GM13976 (cell line): Measurements from ENCODE around the gene MTA2.

Source experiments
- DNase-seq: peaks from one replicate; pipeline ENCODE4 v3.0.0; 2012; ENCODE audit warnings: low spot score
- in situ Hi-C: fragments of 300-500 bp; cut with MboI; formaldehyde crosslinking; loops from one replicate; pipeline ENCODE4 v1.12.0; 2022; ENCODE audit warnings: low sequenced_read_pairs, mixed read lengths, inconsistent platforms; ENCODE audit not compliant: unreplicated experiment
- TF ChIP-seq, protein P1 (sequence below): IDR thresholded peaks from 2 replicates; pipeline ENCODE4 v1.5.1; 2012; ENCODE audit warnings: borderline replicate concordance, mild to moderate bottlenecking; ENCODE audit not compliant: insufficient read depth; ENCODE audit errors: extremely low read depth, missing control alignments, control extremely low read depth

MTA2 gene

DNA sequence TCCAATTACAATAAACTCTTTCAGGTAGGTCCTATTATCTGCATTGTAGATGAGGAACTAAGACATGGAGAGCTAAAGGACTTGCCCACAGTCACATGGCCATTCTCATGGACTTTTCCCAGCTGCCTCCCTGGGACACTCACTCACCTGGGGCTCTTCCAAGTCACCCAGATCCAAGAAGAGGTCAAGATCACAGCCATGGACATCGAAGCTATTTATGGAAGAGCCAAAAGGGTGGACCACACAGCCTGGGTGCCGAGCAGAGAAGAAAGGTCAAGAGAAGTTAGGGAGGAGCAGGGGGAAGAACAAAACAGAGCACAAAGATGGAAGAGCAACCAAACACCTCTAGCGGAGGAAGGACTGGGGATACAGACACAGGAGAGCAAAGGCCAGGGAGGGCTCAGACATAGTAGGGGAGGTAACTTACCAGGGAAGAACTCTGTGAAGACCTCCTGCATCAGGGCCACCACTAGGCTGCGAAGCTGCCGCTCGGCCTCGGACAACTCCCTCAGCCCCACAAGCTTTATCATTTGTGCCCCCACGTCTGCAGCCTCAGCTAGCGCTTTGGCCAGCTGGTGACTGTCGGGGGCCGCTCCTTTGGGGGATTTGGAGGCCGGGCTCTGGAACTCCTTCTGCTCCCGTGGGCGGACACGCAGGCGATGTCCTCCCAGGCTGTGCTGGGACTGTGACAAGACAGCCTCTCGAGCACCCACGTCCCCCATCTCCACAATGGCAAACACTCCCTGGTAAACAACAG, 20.5 kb downstream of the MTA2 start:
- no peak for DNase-seq
- TF ChIP-seq, protein P1, sequence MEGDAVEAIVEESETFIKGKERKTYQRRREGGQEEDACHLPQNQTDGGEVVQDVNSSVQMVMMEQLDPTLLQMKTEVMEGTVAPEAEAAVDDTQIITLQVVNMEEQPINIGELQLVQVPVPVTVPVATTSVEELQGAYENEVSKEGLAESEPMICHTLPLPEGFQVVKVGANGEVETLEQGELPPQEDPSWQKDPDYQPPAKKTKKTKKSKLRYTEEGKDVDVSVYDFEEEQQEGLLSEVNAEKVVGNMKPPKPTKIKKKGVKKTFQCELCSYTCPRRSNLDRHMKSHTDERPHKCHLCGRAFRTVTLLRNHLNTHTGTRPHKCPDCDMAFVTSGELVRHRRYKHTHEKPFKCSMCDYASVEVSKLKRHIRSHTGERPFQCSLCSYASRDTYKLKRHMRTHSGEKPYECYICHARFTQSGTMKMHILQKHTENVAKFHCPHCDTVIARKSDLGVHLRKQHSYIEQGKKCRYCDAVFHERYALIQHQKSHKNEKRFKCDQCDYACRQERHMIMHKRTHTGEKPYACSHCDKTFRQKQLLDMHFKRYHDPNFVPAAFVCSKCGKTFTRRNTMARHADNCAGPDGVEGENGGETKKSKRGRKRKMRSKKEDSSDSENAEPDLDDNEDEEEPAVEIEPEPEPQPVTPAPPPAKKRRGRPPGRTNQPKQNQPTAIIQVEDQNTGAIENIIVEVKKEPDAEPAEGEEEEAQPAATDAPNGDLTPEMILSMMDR, result no peak
- in situ Hi-C loops, result no loop called here

DNA sequence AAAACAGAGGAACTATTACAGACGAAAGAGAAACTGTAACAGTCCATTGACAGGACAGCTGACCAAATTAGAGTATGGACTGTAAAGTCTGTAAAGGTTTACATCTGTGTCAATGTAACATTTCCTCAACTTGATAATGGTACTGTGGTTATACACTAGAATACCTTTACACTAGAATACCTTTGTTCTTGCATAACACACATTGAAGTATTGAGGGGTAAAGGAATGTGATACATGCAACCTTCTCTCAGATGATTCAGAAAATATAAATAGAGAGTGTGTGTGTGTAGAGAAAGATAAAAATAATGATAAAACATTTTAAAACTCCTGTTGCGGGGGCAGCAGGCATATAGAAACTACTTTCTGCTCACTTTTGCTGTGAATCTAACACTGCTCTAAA, 22.4 kb downstream of the MTA2 start:
- in situ Hi-C loops, result no loop called here
- TF ChIP-seq, protein P1, result no peak
- DNase-seq, result no peak

DNA sequence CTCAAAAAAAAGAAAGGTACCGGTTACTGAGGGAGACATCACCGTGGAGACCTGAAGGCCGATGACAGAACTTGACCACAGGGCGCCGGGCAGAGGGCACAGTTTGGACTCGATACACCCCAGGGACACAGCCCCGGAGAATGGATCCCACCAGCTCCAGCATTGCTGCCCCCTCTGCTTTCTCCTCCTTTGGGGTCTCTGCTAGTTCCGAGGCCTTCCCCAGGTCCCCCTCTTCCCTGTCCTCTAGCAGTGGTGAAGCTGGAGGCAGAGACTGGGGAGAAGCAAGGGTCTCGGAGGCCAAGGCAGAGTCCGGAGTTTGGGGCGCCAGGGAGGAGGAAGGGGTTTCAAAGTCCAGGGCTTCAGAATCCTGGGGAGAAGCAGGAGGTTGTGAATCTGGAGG, 23.1 kb downstream of the MTA2 start:
- TF ChIP-seq, protein P1, result no peak
- DNase-seq, result no peak
- in situ Hi-C loops, result no loop called here

DNA sequence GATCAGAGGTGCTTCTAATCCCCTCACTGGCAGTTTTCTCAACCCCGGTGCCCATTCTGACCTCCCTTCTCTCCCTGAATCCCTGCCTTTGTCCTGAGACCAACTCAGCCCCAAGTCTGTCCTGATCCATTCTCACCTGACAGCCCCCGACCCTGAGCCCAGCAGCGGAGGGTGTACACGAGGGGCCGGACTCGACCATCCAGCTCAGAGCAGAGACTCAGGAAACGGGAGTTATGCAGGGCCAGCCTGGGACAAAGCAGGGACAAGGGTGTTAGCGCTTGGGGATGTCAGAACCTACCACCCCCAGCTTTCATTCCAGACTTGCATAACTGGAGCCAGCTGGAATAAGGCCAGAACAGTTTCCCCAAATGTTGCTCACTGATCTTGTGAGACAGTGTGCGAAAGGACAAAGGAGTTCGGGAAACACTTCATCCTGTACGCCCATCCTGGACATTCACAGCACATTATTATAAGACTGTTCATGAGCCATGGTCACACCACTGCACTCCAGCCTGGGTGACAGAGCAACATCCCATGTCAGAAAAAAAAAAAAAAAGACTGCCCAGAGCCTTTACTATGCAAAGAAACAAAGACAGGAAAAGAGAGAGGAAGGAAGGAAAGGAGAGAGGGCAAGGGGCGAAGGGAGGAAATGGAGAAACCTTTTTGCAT, 24.5 kb downstream of the MTA2 start:
- TF ChIP-seq, protein P1, result no peak
- in situ Hi-C loops, result no loop called here
- no peak for DNase-seq

DNA sequence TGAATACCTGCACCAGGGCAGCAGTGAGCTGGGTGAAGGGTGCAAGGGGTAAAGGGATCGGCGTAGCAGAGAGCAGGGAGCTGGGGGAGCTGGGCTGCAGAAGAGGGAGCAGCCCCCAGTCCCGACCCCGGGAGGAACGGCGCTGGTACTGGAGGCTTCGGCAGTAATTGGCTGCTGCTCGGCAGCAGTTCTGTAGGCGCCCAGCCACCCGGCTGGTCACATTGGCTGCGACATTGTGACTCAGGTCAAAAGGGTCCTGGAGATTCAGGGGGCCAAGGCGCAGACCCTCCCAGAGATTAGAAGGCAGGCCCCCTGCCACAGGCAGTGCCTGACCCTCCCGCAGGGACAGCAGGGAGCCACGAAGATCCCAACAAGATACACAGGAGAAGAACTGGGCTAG, 25.8 kb downstream of the MTA2 start:
- in situ Hi-C loops, result no loop called here
- TF ChIP-seq, protein P1, result no peak
- no peak for DNase-seq

DNA sequence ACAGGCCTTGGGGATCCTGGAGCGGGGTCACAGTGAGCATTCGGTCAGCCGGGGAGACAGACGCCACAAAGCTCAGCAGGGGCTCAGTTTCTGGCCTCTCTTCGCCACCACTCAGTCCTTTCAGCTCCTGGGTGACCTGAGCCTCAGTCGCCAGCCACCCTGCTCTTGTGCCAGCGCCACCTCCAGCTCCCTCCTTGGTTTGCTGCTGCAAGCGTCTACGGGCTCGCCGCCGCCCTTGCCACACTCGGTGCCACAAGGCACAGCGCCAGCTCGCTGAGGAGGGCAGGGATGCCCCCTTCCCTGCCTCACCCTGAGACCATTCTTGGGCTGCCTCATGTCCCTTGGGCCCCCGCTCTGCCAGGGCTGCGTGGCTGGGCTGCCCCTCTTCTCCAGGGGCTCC, 26.5 kb downstream of the MTA2 start:
- in situ Hi-C loops, result no loop called here
- TF ChIP-seq, protein P1, result no peak
- DNase-seq, result peak; percentile 29
